ENCODE results near the gene VANGL1. TPM values are rescaled to one million over a fixed set of nuclear protein-coding genes. Genes with fewer than 3 reads are reported as not detected.

The VANGL1 gene
- total RNA-seq, 1 donor from 2014 or later, result 7.8 TPM

- Mint-ChIP-seq H3K9me3 (no peaks in the 10 kb centered on the region), H3K27ac (no peak overlapping the region), H3K4me1 (no peaks in the 10 kb centered on the region), H3K4me3 (no peak overlapping the region), H3K27me3 (peaks cover 2% of the 10 kb centered on the region), H3K36me3 (ENCODE audit: low read depth) (no peaks in the 10 kb centered on the region)
- intact Hi-C loops (cut with micrococcal nuclease), result no loop called here
- no peak for DNase-seq
Observed at GRCh38 chr1:115727706-115728249, 86.0 kb downstream of the VANGL1 start.

- intact Hi-C loops (cut with micrococcal nuclease), result no loop called here
- H3K27me3 Mint-ChIP-seq, result peaks cover 2% of the 10 kb centered on the region
- no peaks in the 10 kb centered on the region for H3K9me3 Mint-ChIP-seq
- no peak for DNase-seq
- no peaks in the 10 kb centered on the region for H3K36me3 Mint-ChIP-seq (ENCODE audit: low read depth)
- H3K27ac Mint-ChIP-seq, result no peak overlapping the region
- no peak overlapping the region for H3K4me3 Mint-ChIP-seq
- H3K4me1 Mint-ChIP-seq, result no peaks in the 10 kb centered on the region
Observed at GRCh38 chr1:115728341-115728740, 86.6 kb downstream of the VANGL1 start.

- Mint-ChIP-seq H3K27me3 (peaks cover 6% of the 10 kb centered on the region), H3K27ac (no peak overlapping the region), H3K4me1 (no peaks in the 10 kb centered on the region), H3K9me3 (no peaks in the 10 kb centered on the region), H3K4me3 (no peak overlapping the region), H3K36me3 (ENCODE audit: low read depth) (no peaks in the 10 kb centered on the region)
- intact Hi-C loops (cut with micrococcal nuclease), result no loop called here
- DNase-seq, result no peak
Observed at GRCh38 chr1:115729756-115730155, 88.0 kb downstream of the VANGL1 start.

GRCh38 chr1:115732316-115732715 lies 90.5 kb downstream of the VANGL1 start:
- Mint-ChIP-seq H3K4me1 (no peaks in the 10 kb centered on the region), H3K27ac (no peak overlapping the region), H3K9me3 (no peaks in the 10 kb centered on the region), H3K4me3 (no peak overlapping the region), H3K36me3 (ENCODE audit: low read depth) (no peaks in the 10 kb centered on the region), H3K27me3 (peaks cover 6% of the 10 kb centered on the region)
- intact Hi-C loops (cut with micrococcal nuclease), result no loop called here
- DNase-seq, result no peak

GRCh38 chr1:115740811-115741210 lies 99.0 kb downstream of the VANGL1 start:
- H3K9me3 Mint-ChIP-seq, result no peaks in the 10 kb centered on the region

GRCh38 chr1:115744646-115745275 lies 103.0 kb downstream of the VANGL1 start:
- H3K4me1 Mint-ChIP-seq, result no peaks in the 10 kb centered on the region
- intact Hi-C loops (cut with micrococcal nuclease), result no loop called here
- H3K27ac Mint-ChIP-seq, result no peak overlapping the region
- H3K36me3 Mint-ChIP-seq (ENCODE audit: low read depth), result no peaks in the 10 kb centered on the region
- H3K4me3 Mint-ChIP-seq, result no peak overlapping the region
- no peaks in the 10 kb centered on the region for H3K9me3 Mint-ChIP-seq
- DNase-seq, result no peak
- H3K27me3 Mint-ChIP-seq, result peaks cover 10% of the 10 kb centered on the region

More at GRCh38 chr1:115740811-115741210, 99.0 kb downstream of the VANGL1 start:
- Mint-ChIP-seq H3K36me3 (ENCODE audit: low read depth) (no peaks in the 10 kb centered on the region), H3K27ac (no peak overlapping the region), H3K4me3 (no peak overlapping the region), H3K4me1 (no peaks in the 10 kb centered on the region), H3K27me3 (peaks cover 2% of the 10 kb centered on the region)
- intact Hi-C loops (cut with micrococcal nuclease), result no loop called here
- no peak for DNase-seq

GRCh38 chr1:115746021-115746690 lies 104.4 kb downstream of the VANGL1 start:
- DNase-seq, result no peak
- Mint-ChIP-seq H3K36me3 (ENCODE audit: low read depth) (no peaks in the 10 kb centered on the region), H3K4me3 (no peak overlapping the region), H3K27ac (no peak overlapping the region), H3K4me1 (no peaks in the 10 kb centered on the region), H3K9me3 (no peaks in the 10 kb centered on the region), H3K27me3 (peaks cover 8% of the 10 kb centered on the region)
- intact Hi-C loops (cut with micrococcal nuclease), result no loop called here

Other genes starting within 250 kb of the VANGL1 start
- gene CASQ2, start 126.7 kb downstream of the VANGL1 start, total RNA-seq, result not detected in 2 replicates
- not detected in 2 replicates for gene NHLH2, start 199.2 kb downstream of the VANGL1 start, total RNA-seq